GM19438 (cell line): ENCODE results near the gene ITGA11.

Source experiments
- ATAC-seq: cut with Tn5 transposase; IDR thresholded peaks from one replicate; pipeline ENCODE4 v1.9.1; 2021; ENCODE audit warnings: low read depth; ENCODE audit not compliant: unreplicated experiment

ITGA11 gene

DNA sequence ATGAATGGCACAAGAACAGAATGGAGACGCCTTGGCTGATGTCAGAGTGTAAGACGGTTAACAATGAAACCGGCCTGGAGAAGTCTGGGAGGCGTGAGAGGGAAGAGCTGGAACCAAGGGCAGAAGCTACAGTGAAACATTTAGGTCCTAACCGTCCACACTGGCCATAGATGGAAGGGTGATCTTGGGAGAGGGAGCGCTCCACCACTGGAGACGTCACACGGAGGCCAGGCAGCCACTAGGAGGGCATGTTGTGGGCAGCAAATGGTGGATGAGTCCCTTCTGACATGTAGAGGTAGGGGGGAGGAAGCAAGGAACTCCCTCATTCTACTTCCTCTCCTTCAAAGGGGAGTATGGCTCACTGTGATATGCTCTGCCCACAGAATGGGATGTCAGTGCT, 130.7 kb downstream of the ITGA11 start:
- ATAC-seq = no peak

DNA sequence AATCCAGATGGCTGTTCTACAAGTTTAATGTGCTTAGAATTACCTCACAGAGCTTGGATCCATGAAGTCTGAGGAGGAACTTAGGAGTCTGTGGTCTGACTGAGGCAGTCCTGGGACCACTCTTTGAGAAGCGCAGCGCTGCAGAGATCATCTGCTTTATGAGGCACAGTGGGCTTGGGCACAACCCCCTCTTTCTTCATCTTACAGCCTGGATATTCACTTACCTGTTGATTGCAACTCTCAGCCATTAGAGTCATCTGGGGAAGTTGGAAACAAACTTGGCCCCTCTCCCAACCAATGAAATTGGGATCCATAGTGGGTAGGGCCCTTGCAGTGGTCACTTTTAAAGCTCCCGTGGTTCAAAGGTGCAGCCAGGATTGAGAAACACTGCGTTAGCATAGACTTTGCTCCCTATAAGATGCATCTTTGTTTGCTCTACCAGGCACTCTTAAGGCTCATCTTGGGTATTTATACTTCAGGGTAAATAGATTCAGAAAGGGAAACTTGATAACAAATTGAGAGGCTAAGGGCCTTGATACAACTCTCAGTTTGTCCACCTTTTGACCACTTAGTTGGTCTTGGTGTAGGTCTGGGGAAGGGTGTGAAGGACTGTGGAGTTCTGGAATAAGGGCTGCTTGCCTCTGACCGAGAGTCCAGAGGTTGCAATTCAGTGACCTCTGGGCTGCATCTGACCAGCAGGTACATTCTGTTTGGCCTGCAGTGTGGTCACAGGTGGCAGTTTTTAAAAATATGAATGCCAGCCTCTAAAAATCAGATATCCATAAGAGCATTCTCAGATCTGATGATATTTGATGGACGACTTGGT, 131.6 kb downstream of the ITGA11 start:
- no peak for ATAC-seq

DNA sequence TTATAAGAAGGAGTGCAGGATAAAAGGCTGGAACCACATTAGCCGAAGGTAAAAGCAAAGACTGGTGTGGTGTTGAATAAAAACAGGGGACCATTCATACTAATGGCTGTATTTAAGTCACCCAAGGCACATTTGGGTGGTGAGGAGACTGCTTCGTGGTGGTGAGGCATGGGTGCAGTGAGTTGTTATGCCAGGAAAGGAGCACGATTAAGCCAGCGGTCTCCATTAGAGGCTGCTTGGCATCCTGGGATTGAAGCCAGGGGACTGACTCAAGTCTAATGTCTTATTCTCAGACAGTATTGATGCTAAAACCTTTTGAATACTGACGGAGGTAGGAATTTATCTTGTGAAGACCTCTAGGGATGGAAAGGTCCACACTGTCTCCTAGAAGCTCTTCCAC, 132.5 kb downstream of the ITGA11 start:
- peak; percentile 10 for ATAC-seq

DNA sequence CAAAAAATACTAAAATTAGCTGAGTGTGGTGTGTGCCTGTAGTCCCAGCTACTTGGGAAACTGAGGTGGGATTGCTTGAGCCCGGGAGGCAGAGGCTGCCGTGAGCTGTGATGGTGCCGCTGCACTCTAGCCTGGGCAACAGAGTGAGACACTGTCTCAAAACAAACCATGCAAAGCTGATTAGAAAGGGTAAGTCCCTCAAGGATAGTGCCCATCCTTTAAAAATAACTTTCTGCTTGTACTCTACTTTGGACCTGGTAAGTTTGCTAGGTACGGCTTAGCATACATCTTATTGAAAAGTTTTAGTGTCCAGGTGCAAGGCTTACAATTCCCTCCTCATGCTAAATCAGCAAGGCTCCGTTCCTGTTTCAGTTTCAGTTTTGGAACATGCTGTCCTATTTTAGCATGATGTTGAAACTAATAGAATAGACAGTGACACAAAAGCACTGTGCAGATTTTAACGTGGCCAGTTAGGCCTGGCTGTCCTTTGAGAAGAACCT, 133.0 kb downstream of the ITGA11 start:
- ATAC-seq = peak; percentile 74

DNA sequence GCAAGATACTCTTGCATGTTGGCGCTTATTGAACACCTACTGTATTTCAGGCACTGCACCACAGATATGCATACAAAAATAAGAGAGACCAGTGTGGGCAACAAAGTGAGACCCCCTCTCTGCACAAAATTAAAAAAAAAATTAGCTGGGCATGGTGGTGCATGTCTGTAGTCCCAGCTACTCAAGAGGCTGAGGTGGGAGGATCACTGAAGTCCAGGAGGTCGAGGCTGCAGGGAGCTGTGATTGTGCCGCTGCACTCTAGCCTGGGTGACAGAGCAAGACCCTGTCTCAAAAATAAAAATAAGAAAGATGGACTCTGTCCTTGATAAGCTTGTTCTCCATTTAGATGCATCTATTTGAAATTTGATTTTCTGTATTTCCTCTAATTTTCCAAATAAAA, 133.6 kb downstream of the ITGA11 start:
- ATAC-seq = no peak

DNA sequence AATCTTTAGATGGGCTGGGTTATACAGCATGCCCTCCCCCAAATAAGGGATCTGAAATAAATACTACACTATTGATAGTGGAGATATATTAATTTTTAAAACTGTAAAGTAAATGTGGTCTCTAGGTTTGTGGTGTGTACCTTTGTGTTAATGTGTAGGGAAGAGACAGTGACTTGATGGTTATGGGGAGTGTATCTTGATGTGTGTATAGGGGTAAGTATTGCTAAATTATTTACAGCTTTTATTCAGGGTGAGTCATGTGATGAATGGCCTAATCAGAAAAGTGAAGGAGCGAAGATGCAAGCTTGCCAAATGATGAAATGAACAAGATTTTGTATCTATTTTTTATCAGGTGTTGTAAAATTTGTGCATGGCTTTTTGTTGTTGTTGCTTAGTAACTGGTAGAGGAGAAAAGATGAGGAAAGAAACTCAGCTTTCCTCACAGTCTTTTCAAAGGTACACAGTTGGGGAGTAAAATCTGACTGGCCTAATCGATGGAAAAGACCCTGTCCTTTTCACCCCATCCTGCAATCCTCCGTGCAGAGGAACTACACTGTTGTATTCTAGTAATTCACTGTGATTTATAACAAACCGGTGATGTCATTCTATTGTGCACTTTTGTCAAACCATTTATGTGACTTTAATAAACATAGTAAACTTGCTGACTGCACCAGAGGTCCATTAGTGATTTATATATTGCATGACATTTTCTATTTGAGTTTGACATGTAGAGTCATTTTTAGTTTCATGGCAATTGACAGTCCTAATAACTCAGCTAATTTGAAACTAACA, 136.8 kb downstream of the ITGA11 start:
- no peak for ATAC-seq

DNA sequence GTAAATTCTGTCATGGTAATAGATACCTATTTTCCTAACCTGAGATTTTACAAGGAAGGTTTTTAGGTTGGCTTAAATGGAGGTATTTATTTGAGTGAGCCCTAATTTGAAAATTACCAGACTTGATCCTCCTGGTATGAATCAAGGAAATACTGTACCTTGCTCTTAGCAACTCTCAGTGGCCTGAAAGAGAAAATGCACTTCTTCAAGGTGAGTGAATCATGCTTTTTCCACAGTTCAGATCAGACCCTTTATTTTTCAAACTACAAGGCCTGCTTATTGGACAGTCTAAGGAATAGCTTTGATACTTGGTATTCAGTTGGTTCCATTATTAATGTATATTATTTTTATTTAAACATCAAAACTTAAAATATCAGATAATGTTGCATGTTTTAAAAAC, 139.0 kb downstream of the ITGA11 start:
- ATAC-seq = no peak

DNA sequence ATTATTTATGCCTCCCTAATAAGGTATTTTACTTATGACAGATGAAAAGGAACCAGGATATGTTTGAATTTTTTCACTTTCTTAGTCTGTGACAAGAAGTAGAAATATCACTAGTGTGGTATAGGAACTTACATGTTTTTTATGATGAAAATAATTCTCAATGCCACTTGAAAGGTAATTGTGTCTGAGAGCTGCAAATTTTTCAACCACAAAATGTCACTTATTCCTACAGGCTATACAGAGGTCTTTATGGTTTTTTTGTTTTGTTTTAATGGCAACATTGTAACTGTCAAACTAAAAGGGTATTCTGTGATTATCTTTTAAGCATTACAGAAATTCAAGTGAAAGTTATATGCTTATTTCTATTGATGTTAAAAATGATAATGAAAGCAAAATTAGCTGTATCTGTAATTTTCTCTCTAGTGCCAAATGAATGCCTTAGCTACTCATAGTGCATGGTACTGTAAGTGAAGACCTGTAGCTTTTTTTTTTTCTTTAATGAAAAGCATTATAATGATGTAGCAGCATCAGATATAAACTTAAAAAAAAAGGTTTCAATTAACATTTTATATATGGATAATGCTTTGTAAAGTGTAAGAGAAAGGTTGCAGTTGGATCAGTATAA, 139.7 kb downstream of the ITGA11 start:
- ATAC-seq = no peak

DNA sequence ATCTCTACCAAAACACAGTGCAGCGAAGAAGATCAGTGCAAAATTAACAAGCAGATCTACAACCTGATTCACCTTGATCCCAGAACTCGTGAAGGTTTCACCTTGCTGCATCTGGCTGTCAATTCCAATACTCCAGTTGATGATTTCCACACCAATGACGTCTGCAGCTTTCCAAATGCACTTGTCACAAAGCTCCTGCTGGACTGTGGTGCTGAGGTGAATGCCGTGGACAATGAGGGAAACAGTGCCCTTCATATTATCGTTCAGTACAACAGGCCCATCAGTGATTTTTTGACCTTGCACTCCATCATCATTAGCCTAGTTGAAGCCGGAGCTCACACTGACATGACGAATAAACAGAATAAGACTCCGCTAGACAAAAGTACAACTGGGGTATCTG, 141.2 kb downstream of the ITGA11 start:
- ATAC-seq = no peak

DNA sequence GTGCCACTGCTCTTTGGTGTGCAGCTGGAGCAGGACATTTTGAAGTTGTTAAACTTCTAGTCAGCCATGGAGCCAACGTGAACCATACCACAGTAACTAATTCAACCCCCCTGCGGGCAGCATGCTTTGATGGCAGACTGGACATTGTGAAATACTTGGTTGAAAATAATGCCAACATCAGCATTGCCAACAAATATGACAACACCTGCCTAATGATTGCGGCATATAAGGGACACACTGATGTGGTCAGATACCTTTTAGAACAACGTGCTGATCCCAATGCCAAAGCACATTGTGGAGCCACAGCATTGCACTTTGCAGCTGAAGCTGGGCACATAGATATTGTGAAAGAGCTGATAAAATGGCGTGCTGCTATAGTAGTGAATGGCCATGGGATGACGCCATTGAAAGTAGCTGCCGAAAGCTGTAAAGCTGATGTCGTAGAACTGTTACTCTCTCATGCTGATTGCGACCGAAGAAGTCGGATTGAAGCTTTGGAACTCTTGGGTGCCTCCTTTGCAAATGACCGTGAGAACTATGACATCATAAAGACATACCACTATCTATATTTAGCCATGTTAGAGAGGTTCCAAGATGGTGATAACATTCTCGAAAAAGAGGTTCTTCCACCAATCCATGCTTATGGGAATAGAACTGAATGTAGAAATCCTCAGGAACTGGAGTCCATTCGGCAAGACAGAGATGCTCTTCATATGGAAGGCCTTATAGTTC, 142.2 kb downstream of the ITGA11 start:
- no peak for ATAC-seq

DNA sequence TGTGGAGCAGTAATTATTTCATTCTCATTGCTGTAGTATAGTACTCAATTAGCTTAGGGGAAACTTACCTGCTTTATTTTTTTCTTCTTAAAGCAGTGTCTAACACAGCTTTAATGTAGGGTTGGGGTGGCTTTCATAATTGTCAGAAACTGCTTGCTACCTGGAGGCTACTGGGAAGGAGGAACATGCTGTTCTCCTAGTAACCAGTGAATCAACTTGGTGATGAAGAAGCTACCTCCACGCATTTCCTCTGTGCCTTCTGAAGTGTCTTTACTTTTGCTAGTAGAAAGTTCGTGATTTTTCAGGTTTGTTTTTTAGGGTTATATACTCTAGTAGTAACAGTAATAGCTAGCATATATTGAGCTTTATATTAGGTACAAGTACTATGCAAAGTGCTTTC, 142.9 kb downstream of the ITGA11 start:
- no peak for ATAC-seq

DNA sequence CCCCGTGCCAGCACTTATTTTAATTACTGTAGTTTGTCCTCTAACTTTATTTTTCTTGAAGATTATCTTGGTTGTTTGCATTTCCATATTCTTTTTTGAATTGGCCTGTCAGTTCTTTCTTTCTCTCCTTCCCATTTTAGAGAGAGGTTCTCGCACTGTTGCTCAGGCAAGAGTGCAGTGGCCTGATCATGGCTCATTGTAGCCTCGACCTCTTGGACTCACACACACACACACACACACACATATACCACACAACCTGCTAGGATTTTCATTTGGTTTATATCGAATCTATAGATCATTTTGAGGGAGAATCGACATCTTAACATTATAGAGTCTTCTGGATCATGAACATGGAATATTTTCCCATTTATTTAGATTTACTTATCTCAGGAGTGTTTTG, 145.7 kb downstream of the ITGA11 start:
- ATAC-seq = no peak

DNA sequence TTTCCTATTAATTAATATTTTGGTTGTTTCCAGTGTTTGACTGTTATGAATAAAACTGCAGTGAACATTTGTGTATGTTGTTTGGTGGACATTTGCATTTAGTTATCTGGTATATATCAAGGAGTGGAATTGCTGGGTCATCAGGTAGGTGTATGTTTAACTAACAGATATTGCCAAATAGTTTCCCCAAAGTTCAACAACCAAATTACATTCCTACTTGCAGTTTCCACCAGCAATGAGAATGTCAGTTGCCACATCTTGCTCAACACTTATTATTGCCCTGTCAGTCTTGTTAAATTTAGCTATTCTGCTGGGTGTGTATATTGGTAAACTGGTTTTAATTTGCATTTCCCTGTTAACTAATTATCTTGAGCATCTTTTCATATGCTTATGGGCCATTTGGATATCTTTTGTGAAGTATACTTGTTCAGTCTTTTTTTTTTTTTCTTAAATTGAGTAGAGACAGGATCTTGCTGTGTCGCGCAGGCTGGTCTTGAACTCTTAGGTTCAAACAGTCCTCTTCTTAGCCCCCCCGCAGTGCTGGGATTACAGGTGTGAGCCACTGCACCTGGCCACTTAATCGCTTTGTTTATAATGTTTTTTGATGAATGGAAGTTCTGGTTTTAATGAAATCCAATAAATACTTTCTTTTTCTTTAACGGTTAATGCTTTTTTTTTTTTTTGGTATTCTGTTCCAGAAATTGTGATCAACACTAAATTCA, 146.5 kb downstream of the ITGA11 start:
- ATAC-seq = no peak

DNA sequence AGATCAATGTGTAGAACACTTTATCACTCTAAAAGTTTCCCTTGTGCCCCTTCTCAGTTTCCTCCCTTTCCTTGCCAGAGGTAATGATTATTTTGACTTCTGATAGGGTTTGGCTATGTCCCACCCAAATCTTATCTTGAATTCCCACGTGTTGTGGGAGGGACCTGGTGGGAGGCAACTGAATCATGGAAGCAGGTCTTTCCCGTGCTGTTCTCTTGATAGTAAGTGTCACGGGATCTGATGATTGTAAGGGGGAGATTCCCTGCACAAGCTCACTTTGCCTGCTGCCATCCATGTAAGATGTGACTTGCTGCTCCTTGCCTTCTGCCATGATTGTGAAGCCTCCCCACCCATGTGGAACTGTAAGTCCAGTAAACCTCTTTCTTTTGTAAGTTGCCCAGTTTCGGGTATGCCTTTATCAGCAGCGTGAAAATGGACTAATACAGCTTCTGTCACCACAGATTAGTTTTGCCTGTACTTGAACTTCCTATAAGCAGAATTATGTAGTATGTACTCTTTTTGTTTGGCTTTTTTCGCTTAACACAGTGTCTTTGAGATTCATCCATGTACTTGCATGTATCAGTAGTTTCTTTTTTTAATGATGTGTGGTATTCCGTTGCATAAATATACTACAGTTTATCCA, 147.2 kb downstream of the ITGA11 start:
- ATAC-seq = no peak

DNA sequence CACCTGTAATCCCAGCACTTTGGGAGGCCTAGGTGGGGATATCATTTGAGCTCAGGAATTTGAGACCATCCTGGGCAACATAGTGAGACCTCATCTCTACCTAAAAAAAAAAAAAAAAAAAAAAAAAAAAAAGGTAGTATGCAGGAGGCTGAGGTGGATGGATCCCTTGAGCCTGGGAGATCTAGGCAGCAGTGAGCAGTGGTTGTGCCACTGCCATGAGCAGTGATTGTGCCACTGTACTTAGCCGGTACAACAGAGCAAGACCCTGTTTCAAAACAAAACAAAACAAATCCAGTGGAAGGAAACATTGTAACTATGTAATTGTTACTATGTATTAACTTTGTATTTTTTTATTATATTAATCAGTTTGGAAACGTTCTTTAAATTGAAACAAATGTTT, 148.6 kb downstream of the ITGA11 start:
- ATAC-seq = no peak

DNA sequence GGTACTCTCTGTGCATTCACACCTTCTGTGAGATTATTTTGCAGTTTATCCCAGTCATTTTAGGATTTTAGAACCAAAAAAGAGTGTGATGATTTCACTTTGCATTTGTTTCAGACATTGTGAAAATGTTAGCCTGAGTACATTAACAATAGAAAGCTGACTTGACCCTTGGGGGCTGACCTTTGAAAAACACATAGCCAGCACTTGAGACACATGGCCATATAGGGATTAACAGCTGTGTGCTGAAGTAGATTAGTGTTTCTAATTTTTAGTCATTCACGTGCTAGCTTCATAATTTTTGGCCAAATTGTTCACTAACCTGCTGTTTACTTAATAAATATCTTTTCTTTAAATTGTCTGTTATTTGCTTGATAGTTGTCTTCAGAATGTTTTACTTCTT, 151.0 kb downstream of the ITGA11 start:
- no peak for ATAC-seq

DNA sequence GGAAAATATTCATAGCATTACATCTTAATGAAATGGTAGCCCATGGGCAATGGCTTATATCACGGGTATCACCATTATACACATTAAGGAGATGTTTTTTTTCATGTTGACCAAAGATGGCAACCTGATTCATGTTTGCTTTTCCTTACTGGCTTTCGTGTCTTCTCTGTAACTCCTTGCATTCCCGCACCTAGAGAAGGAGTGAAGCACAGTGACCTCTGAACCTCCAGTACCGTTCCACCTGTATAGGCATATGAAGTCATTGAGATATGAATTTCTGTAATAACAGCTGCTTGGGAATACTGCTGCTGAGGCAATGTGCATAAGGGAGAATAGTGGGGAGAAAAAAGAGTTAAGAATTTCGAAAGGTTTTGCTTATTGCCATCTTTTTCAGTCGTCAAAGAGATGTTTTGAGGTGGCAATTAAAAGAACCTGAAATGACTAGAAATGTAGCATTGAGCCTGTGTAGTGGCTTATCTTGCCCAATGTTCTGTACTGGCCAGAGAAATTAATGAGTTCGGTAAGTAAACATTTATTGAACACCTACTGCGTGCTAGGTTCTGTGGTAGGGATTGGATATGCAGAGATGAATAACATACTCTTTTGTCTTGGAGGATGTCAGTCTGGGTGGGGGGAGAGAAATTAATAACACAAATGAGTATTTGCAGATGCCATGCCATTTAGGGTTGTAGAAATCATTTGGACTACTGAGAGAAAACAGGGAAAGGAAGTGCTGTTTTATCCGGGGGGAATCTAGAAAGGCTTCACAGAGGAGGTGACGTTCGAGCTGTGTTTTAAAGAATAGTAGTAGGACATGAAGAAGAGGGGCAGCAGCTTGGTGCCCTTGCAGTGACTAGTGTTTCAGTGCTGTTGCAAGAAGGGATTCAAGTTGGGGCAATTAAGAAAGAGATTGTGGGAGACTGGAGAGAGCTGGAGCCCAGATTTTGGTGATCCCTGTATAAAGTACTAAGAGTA, 151.9 kb downstream of the ITGA11 start:
- ATAC-seq = no peak

DNA sequence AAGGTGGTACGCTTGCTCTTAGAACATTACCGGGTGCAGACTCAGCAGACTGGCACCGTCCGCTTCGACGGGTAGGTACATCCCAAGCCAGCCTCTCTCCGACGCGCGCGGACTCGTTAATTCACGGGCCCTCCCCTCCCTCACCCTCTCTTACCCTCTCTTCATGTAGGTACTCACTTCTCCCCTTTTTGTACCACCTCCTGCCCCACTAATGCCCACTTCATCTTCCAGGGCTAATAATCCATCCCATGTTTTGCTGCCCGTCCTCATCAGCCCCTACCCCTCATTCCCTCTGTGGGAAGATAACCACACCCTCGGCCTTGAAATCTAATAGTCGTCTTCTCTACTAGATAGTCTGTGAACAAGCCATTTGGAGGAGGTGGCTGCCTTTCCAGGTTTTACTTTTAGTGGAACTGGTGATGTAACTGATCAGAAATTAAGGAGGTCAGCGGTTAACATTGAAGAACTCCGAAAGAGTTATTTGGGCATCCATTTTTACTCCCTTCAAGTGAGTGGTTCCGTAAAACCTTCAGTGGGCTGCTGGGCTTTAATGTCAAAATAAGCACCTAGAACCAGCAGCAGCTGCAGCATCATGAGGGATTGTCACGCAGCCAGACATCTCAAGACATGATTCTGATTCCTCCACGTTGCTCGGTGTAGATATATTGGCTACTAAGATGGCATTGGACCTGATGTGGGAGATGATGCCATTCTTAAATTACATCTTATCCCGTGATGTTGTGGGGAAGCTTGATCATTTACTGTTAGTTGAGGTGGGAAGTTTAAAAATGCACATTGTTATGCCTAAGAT, 153.2 kb downstream of the ITGA11 start:
- no peak for ATAC-seq
